Common myeloid progenitor, CD34-positive (primary cell): ENCODE data around the gene ASNS. TPM values are rescaled to one million over a fixed set of nuclear protein-coding genes. Genes with fewer than 3 reads are reported as not detected.
"Not testable (repeated sequence)": the region's sequence is repeated elsewhere in the genome, so short reads cannot be mapped to it uniquely, and the experiment has no call there.

Source experiments
- CTCF ChIA-PET: fragments of 350-600 bp; sonication (Branson Sonifier 250); formaldehyde crosslinking; loops from one replicate; lab custom pipeline; 2021; ENCODE audit warnings: antibody characterized with exemption; lab: Charles Lee
- POLR2A ChIA-PET: fragments of 350-600 bp; sonication (Branson Sonifier 250); formaldehyde crosslinking; loops from one replicate; lab custom pipeline; 2021; ENCODE audit warnings: antibody characterized with exemption; lab: Charles Lee
- DNase-seq, 3 donors: peaks; one replicate each; pipeline versions ENCODE4 v3.0.0 to v3.0.0-alpha.2; 2013
- H3K27ac ChIP-seq, 2 experiments: 1 replicate in 1 of 2; 2 replicates in 1 of 2; pipeline ENCODE4 v1.7.0; 2013; ENCODE audit warnings: inconsistent platforms in 2 of 2, low read length in 2 of 2, mild to moderate bottlenecking in 2 of 2, low read depth in 1 of 2, moderate library complexity in 1 of 2; ENCODE audit not compliant: severe bottlenecking in 2 of 2, insufficient read depth in 1 of 2, poor library complexity in 1 of 2
- H3K27me3 ChIP-seq, 5 experiments: replicated peaks in 2 of 5; 1 replicate in 3 of 5; 2 replicates in 2 of 5; pipeline versions ENCODE4 v1.6.1 to v1.7.0; 2013; ENCODE audit warnings: low read length in 4 of 5, mild to moderate bottlenecking in 2 of 5, moderate library complexity in 2 of 5, inconsistent platforms in 1 of 5; ENCODE audit not compliant: insufficient read depth in 5 of 5, control insufficient read depth in 4 of 5
- H3K36me3 ChIP-seq, 4 experiments: 1 replicate in 2 of 4; 2 replicates in 2 of 4; pipeline versions ENCODE4 v1.6.1 to v1.7.0; 2013; ENCODE audit warnings: low read length in 3 of 4, control low read depth in 1 of 4, mild to moderate bottlenecking in 1 of 4; ENCODE audit not compliant: control insufficient read depth in 4 of 4, insufficient read depth in 4 of 4
- H3K4me1 ChIP-seq, 4 experiments: 1 replicate in 3 of 4; 2 replicates in 1 of 4; pipeline versions ENCODE4 v1.6.1 to v1.7.1; 2013; ENCODE audit warnings: low read length in 3 of 4, mild to moderate bottlenecking in 3 of 4, control low read depth in 1 of 4, inconsistent platforms in 1 of 4, moderate library complexity in 1 of 4; ENCODE audit not compliant: control insufficient read depth in 4 of 4, insufficient read depth in 4 of 4; ENCODE audit errors: control extremely low read depth in 1 of 4
- H3K4me3 ChIP-seq, 7 experiments: 1 replicate in 4 of 7; 2 replicates in 3 of 7; pipeline versions ENCODE4 v1.5.1 to v1.7.0; 2013; ENCODE audit warnings: mild to moderate bottlenecking in 7 of 7, low read length in 6 of 7, moderate library complexity in 6 of 7, inconsistent platforms in 2 of 7, low read depth in 2 of 7, control low read depth in 1 of 7; ENCODE audit not compliant: insufficient read depth in 4 of 7, control insufficient read depth in 1 of 7; ENCODE audit errors: extremely low read depth in 1 of 7
- H3K9me3 ChIP-seq, 5 experiments: 1 replicate in 4 of 5; 2 replicates in 1 of 5; pipeline versions ENCODE4 v1.6.1 to v1.7.1; 2013; ENCODE audit warnings: low read length in 4 of 5, mild to moderate bottlenecking in 2 of 5, inconsistent platforms in 1 of 5, low read depth in 1 of 5, moderate library complexity in 1 of 5; ENCODE audit not compliant: control insufficient read depth in 4 of 5, insufficient read depth in 2 of 5; ENCODE audit errors: control extremely low read depth in 1 of 5
- WGBS: methylation state at CpG from one replicate; pipeline ENCODE4 v1.1.5; 2013; ENCODE audit not compliant: insufficient coverage; 5-methylcytosine and 5-hydroxymethylcytosine counted together
- polyA plus RNA-seq: library from polyadenylated mRNA; unstranded; fragments of 120-200 nt; gene quantifications from one replicate; pipeline ENCODE4 v1.2.1, GENCODE V29; 2013

The ASNS gene, protein sequence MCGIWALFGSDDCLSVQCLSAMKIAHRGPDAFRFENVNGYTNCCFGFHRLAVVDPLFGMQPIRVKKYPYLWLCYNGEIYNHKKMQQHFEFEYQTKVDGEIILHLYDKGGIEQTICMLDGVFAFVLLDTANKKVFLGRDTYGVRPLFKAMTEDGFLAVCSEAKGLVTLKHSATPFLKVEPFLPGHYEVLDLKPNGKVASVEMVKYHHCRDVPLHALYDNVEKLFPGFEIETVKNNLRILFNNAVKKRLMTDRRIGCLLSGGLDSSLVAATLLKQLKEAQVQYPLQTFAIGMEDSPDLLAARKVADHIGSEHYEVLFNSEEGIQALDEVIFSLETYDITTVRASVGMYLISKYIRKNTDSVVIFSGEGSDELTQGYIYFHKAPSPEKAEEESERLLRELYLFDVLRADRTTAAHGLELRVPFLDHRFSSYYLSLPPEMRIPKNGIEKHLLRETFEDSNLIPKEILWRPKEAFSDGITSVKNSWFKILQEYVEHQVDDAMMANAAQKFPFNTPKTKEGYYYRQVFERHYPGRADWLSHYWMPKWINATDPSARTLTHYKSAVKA
- 12.0 TPM for polyA plus RNA-seq

DNA sequence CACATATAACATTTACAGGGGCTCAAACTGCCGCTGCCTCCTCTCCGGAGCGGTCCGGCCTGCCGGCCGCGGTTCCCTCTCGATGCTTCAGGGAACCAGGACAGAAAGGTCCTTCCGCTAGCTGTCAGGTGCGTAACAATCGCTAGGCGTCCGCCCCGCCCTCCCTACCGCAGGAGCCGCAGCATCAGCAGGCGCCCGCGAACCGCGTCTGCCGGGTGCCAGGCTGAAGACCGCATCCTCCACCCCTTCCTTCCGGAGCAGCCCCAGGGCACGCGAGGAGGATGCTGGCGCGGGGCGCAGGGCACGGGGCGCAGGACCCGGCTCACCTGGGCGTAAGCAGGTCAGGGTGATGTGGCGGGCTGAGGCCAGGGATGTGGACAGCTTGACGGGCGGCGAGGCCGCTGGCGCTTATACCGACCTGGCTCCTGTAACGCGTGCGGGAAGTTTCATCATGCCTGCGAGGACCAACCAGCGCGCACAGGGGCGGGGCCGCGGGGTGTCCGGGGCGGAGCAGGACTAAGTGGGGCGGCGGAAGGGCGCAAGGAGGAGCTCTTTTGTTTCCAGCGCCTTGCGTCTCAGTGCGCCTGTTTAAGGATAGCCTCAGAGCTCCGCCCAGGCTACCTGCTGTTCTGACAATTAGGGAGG, at the start of gene ASNS:
TSS of gene ASNS (minus strand) at position 384 of the 645 bp plus-strand sequence. CDS start 3,252 bp downstream, outside the sequence.
- WGBS: under 1% methylated on average over 52 of the region's 58 CpGs
- peaks cover 0 to 14% (median 12%) of the 10 kb centered on the region in 4 experiments for H3K4me1 ChIP-seq
- POLR2A ChIA-PET: interaction anchor here (0.7 kb wide), 1 partner anchor 36 kb away, joined by 3 read pairs; no protein-coding TSS in a partner anchor
- H3K9me3 ChIP-seq: no peaks in the 10 kb centered on the region
- peak within 1 kb of the TSS; percentile 16 to 82 (median 69) for H3K4me3 ChIP-seq
- H3K27me3 ChIP-seq: no peaks in the 10 kb centered on the region
- peak; percentile 91 to 95 (median 92) for DNase-seq
- CTCF ChIA-PET: interaction anchor here (1.3 kb wide), 1 partner anchor 10 kb away, joined by 3 read pairs; no protein-coding TSS in a partner anchor
- H3K36me3 ChIP-seq: no peaks in the 10 kb centered on the region
- H3K27ac ChIP-seq: peak within 1 kb of the TSS in 1 of 2 experiments; percentile 54

DNA sequence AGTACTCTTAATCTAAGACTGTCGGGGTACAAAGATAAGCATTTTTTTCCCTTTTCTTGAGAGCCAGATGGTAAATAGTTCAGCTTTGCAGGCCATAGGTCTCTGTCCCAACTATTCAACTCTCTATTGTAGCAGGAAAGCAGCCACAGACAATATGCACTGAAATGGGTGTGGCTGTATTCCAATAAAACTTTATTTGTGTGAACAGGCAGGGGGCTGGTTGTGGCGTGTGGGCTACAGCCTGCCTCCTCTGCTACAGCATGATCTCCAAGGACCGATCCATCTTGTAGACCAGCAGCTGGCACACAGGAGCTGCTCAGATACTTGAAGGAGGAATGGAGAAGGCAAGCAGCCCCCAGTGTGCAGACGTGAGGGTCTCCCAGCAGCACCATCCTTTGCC, 49.0 kb upstream of the ASNS start:
- POLR2A ChIA-PET, CTCF ChIA-PET: not testable (repeated sequence)

DNA sequence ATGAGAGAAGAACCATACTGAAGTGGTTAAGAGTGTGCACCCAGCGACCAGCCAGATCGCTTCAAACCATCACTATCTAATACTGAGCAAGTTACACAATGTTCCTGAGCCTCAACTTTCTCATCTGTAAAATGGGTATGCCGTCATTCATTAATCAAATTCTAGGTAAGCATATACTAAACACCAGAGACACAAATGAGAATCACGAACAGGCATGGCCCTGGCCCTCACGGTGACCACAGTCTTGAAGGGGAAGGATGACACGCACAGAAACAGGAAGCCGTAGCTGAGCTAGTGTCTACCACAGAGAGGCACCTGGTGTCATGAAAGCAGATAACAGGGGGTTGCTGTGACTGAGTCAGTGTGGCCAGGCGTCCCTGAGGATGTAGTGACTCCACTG, 43.1 kb upstream of the ASNS start:
- H3K4me3 ChIP-seq, H3K36me3 ChIP-seq, H3K27ac ChIP-seq, CTCF ChIA-PET, H3K4me1 ChIP-seq, POLR2A ChIA-PET, H3K9me3 ChIP-seq, DNase-seq, H3K27me3 ChIP-seq: not testable (repeated sequence)
- 100% methylated on average over 3 of the region's 8 CpGs for WGBS

More for the DNA sequence above, 49.0 kb upstream of the ASNS start:
- not testable (repeated sequence) for H3K9me3 ChIP-seq, H3K4me3 ChIP-seq, H3K27me3 ChIP-seq, H3K36me3 ChIP-seq, H3K27ac ChIP-seq, DNase-seq, H3K4me1 ChIP-seq
- 100% methylated on average over 1 of the region's 4 CpGs for WGBS

DNA sequence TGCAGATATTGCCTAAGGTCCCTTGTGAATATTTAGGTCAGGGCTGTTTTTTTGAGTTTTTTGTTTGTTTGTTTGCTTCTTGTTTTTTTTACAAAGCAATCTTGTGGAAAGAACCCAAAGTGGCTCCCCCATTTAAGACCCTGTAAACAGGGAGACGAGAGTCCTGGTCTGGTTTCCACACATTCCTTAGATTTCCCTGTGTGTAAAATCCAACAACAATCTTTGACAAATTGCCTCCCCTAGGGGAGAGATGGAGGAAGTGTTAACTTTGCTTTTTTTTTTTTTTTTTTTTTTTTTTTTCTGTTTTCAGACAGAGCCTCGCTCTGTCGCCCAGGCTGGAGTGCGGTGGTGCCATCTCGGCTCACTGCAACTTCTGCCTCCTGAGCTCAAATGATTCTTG, 40.1 kb upstream of the ASNS start:
- POLR2A ChIA-PET, H3K27me3 ChIP-seq, DNase-seq, H3K9me3 ChIP-seq, H3K4me3 ChIP-seq, H3K36me3 ChIP-seq, H3K27ac ChIP-seq, CTCF ChIA-PET, H3K4me1 ChIP-seq: not testable (repeated sequence)
- WGBS: no CpG with 5 or more reads among the region's 5 CpGs

DNA sequence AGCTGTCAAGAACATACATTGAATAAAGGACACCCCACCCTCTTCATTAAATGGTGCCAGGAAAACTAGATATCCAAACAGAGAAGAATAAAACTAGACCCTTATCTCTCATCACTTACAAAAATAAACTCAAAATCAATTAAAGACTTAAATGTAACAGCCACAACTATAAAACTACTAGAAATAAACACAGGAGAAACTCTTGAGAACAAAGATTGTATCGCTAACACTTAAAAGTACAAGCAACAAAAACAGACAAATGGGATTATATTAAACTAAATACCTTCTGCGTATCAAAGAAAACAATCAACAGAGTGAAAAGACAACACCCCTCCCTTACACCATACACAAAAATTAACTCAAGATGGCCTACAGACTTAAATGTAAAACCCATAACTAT, 24.7 kb upstream of the ASNS start:
- DNase-seq, CTCF ChIA-PET, H3K4me3 ChIP-seq, H3K27ac ChIP-seq, H3K4me1 ChIP-seq, H3K9me3 ChIP-seq, H3K27me3 ChIP-seq, H3K36me3 ChIP-seq, POLR2A ChIA-PET: not testable (repeated sequence)
- no CpG with 5 or more reads among the region's 2 CpGs for WGBS

DNA sequence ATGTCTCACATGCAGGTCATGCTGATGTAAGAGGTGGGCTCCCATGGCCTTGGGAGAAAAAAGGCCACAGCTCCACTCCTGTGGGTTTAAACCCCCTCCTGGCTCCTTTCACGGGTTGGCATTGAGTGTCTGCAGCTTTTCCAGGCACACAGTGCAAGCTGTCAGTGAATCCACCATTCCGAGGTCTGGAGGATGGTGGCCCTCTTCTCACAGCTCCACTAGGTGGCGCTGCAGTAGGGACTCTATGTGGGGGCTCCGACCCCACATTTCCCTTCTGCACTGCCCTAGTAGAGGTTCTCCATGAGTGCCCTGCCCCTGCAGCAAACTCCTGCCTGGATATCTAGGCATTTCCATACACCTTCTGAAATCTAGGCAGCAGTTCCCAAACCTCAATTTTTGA, 19.5 kb upstream of the ASNS start:
- H3K4me1 ChIP-seq, H3K9me3 ChIP-seq, DNase-seq, H3K36me3 ChIP-seq, H3K4me3 ChIP-seq, CTCF ChIA-PET, H3K27ac ChIP-seq, POLR2A ChIA-PET, H3K27me3 ChIP-seq: not testable (repeated sequence)
- 72% methylated on average over 4 of the region's 4 CpGs for WGBS

DNA sequence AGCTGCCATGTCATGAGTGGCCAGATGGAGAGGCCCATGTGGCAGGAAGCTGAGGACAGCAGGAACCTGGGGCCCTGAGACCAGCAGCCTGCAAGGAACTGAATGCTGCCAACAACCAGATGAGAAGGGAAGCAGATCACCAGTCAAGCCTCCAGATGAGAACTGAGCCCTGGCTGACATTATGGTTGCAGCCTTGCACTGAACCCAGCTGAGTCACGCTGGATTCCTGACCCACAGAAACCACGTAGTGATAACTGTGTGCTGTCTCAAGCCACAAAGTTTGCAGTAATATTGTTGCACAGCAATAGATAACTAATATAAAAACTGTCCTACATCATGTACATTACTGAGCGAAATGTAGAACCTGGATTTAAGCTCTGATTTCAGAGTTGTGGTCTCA, 7.3 kb upstream of the ASNS start:
- H3K4me1 ChIP-seq, H3K27ac ChIP-seq, DNase-seq, POLR2A ChIA-PET, H3K4me3 ChIP-seq, H3K27me3 ChIP-seq, H3K36me3 ChIP-seq, H3K9me3 ChIP-seq, CTCF ChIA-PET: not testable (repeated sequence)
- 80% methylated on average over 1 of the region's 3 CpGs for WGBS
